ENCODE results near the gene AUTS2.

GRCh38 chr7:70679661-70680060 lies 1081.4 kb downstream of the AUTS2 start:
- no peak for TF ChIP-seq EZH2phosphoT487 (IDR thresholded peaks at IDR 0.05; ENCODE audit: unreplicated experiment)
- TF ChIP-seq CTCF (conservative IDR thresholded peaks at IDR 0.05; ENCODE audit: low read depth in 2 of 2), result no peak
- TF ChIP-seq EZH2 (IDR thresholded peaks at IDR 0.05; ENCODE audit: low read depth, unreplicated experiment), result no peak
- TF ChIP-seq REST (IDR thresholded peaks at IDR 0.05; ENCODE audit: unreplicated experiment), result no peak
- no peak for TF ChIP-seq JUNB (IDR thresholded peaks at IDR 0.05; ENCODE audit: unreplicated experiment)
- no peak for TF ChIP-seq POLR2AphosphoS5 (IDR thresholded peaks at IDR 0.05; ENCODE audit: low read depth)

Measured in GM23338 (cell line).